ENCODE results near the gene FECH.

Gene FECH

GRCh38 chr18:57505231-57505630, 81.3 kb downstream of the FECH start:
- DNase-seq (ENCODE audit: low spot score) = no peak
- ChIA-PET CTCF (interaction anchor here (0.6 kb wide), 1 partner anchor 10 kb away, joined by 3 read pairs; no protein-coding TSS in a partner anchor), POLR2A (ENCODE audit: low non-redundant PET) (no interaction called here)
- no peak for TF ChIP-seq CTCF (conservative IDR thresholded peaks at IDR 0.05; ENCODE audit: low read depth)
- no peak overlapping the region for H3K27ac ChIP-seq

GRCh38 chr18:57502624-57503023, 83.9 kb downstream of the FECH start:
- TF ChIP-seq CTCF (conservative IDR thresholded peaks at IDR 0.05; ENCODE audit: low read depth) = no peak
- POLR2A ChIA-PET (ENCODE audit: low non-redundant PET) = interaction anchor here (0.7 kb wide), 1 partner anchor 10 kb away, joined by 8 read pairs; no protein-coding TSS in a partner anchor
- H3K27ac ChIP-seq = no peak overlapping the region
- CTCF ChIA-PET = no interaction called here
- DNase-seq (ENCODE audit: low spot score) = no peak

- CTCF ChIA-PET = interaction anchor here (0.9 kb wide), 1 partner anchor 11 kb away, joined by 3 read pairs; no protein-coding TSS in a partner anchor
- no peak for TF ChIP-seq CTCF (conservative IDR thresholded peaks at IDR 0.05; ENCODE audit: low read depth)
- no peak for DNase-seq (ENCODE audit: low spot score)
- H3K27ac ChIP-seq = no peak overlapping the region
- POLR2A ChIA-PET (ENCODE audit: low non-redundant PET) = no interaction called here
These were observed 87.7 kb downstream of the FECH start for GRCh38 chr18:57498682-57499256.

All from RWPE1 (cell line).